ENCODE data around the gene PPP2R3A.

PPP2R3A gene

GRCh38 chr3:135970506-135971116 lies 5.1 kb downstream of the PPP2R3A start:
- DNase-seq: no peak

GRCh38 chr3:135973841-135974240 lies 8.3 kb downstream of the PPP2R3A start:
- no peak for DNase-seq

- no peak for DNase-seq
Measured at GRCh38 chr3:135975053-135975452, 9.5 kb downstream of the PPP2R3A start.

- no peak for DNase-seq
Measured at GRCh38 chr3:135975536-135975935, 10.0 kb downstream of the PPP2R3A start.

GRCh38 chr3:135980343-135980742 lies 14.8 kb downstream of the PPP2R3A start:
- no peak for DNase-seq

GRCh38 chr3:135981701-135982403 lies 16.3 kb downstream of the PPP2R3A start:
- no peak for DNase-seq

- DNase-seq: no peak
Measured at GRCh38 chr3:135982404-135982761, 16.9 kb downstream of the PPP2R3A start.

GRCh38 chr3:135982922-135983581 lies 17.5 kb downstream of the PPP2R3A start:
- no peak for DNase-seq

- DNase-seq: no peak
Measured at GRCh38 chr3:135987661-135988060, 22.1 kb downstream of the PPP2R3A start.

GRCh38 chr3:135989242-135989641 lies 23.7 kb downstream of the PPP2R3A start:
- no peak for DNase-seq

GRCh38 chr3:135990903-135991302 lies 25.4 kb downstream of the PPP2R3A start:
- DNase-seq: no peak

- no peak for DNase-seq
Measured at GRCh38 chr3:135991621-135992020, 26.1 kb downstream of the PPP2R3A start.

- DNase-seq: no peak
Measured at GRCh38 chr3:135992072-135992471, 26.5 kb downstream of the PPP2R3A start.

- no peak for DNase-seq
Measured at GRCh38 chr3:135994708-135995337, 29.3 kb downstream of the PPP2R3A start.

- no peak for DNase-seq
Measured at GRCh38 chr3:135995766-135996165, 30.2 kb downstream of the PPP2R3A start.

GRCh38 chr3:135997554-135998320 lies 32.2 kb downstream of the PPP2R3A start:
- no peak for DNase-seq

- no peak for DNase-seq
Measured at GRCh38 chr3:136008221-136008620, 42.7 kb downstream of the PPP2R3A start.

GRCh38 chr3:136008732-136009470 lies 43.4 kb downstream of the PPP2R3A start:
- DNase-seq: no peak

GRCh38 chr3:136018876-136019275 lies 53.3 kb downstream of the PPP2R3A start:
- no peak for DNase-seq

- DNase-seq: no peak
Measured at GRCh38 chr3:136021803-136022202, 56.3 kb downstream of the PPP2R3A start.

GRCh38 chr3:136022529-136023263 lies 57.2 kb downstream of the PPP2R3A start:
- DNase-seq: no peak
